GM12864 (cell line): ENCODE results near the gene DOHH.

Experiments used
- DNase-seq: peaks from one replicate; pipeline ENCODE4 v3.0.0-alpha.2; 2011; ENCODE audit warnings: low read depth
- H3K4me3 ChIP-seq: 2 replicates; pipeline ENCODE4 v1.5.1; 2011; ENCODE audit warnings: mild to moderate bottlenecking, low read depth, low read length, control low read depth
- TF ChIP-seq, protein P1 (sequence below): IDR thresholded peaks from 2 replicates; pipeline ENCODE4 v1.5.1; 2011; ENCODE audit warnings: low read depth, mild to moderate bottlenecking, moderate library complexity, low read length, control low read depth, inconsistent platforms; ENCODE audit errors: missing control alignments

The DOHH gene

DNA sequence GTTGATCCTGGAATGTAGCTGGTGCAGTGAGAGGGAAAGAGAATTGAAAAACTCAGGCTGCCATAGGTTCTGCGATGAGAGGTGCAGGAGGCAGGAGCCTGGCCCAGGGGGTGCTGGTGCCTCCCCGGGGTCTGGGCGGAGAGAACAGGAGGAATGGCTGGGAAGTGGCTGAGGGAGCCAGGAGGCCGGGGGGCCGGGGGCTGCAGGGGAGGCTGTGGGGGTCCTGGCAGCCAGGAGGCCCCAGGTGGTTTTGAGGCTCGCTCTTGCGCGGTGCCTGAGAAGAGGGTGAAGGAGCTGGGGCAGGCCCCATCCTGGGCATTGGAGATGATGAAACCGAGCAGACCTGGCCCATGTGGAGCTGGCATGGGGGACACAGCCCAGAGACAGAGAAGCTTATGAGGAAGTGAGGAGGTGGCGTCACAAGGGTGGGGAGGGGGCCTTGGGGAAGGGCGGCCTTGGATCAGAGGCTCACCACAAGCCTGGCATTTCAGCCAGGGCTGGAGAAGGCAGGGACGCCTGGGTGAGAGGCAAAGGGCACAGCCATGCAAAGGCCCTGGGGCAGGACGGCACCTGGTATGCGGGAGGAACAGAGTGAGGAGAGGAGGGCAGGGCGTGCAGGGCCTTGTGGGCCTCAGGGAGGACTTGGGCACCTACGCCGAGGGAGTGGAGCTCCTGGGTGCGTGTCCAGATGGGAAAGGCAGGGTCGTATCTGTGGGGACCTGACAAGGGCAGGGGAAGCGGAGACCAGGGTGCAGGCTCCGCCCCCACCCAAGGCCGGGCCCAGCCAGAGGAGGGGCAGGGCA, 37.2 kb upstream of the DOHH start:
- H3K4me3 ChIP-seq, result no peak overlapping the region
- DNase-seq, result no peak
- TF ChIP-seq, protein P1, sequence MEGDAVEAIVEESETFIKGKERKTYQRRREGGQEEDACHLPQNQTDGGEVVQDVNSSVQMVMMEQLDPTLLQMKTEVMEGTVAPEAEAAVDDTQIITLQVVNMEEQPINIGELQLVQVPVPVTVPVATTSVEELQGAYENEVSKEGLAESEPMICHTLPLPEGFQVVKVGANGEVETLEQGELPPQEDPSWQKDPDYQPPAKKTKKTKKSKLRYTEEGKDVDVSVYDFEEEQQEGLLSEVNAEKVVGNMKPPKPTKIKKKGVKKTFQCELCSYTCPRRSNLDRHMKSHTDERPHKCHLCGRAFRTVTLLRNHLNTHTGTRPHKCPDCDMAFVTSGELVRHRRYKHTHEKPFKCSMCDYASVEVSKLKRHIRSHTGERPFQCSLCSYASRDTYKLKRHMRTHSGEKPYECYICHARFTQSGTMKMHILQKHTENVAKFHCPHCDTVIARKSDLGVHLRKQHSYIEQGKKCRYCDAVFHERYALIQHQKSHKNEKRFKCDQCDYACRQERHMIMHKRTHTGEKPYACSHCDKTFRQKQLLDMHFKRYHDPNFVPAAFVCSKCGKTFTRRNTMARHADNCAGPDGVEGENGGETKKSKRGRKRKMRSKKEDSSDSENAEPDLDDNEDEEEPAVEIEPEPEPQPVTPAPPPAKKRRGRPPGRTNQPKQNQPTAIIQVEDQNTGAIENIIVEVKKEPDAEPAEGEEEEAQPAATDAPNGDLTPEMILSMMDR, result no peak

DNA sequence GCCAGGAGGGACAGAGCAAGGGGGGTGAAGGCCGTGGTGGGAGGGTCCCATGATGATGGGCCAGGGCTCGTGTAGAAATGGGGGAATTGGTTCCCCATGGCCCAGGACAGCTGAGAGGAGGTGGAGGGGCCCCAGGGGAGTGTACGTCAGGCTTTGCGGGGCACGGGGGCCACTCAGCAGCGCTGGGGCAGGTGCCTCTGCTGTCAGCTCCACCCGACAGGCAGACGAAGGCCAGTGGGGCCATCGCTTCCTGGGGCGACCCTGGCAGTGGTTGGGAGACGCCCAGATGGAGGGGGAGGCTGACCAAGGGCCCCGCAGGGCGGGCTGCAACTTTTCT, 36.6 kb upstream of the DOHH start:
- no peak overlapping the region for H3K4me3 ChIP-seq
- DNase-seq, result no peak
- TF ChIP-seq, protein P1, result no peak

DNA sequence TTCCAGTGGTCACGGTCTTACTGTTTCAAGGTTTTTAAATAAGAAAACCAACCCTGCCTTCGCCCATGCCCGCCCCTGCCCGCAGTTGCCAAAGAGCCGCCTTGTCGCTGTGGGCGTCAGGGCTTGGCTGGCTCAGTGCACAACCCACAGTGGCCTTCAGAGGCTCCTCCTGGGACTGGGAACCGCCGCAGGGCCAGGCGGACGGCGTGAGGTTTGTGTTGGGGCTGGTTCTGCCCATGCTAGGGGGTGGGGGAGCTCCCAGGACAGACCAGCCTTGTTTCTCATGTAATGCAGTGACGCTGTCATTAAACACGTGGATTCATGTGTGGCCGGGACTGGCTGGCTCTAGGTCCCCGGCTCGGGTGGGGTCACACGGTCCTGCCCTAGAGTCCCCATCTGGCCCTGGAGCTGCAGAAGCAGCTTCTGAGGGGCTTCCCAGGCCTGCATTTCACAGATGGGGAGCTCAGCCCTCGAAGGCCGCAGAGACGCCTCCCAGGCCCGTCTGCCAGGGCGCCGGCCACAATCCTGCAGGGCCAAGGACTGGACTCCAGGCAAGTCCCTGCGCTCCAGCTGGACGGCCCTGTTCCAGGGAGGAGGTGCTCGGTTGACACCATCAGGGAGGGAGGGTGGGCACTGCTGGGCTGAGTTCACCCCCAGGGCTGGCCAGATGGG, 36.1 kb upstream of the DOHH start:
- DNase-seq, result no peak
- TF ChIP-seq, protein P1, result no peak
- H3K4me3 ChIP-seq, result no peak overlapping the region

DNA sequence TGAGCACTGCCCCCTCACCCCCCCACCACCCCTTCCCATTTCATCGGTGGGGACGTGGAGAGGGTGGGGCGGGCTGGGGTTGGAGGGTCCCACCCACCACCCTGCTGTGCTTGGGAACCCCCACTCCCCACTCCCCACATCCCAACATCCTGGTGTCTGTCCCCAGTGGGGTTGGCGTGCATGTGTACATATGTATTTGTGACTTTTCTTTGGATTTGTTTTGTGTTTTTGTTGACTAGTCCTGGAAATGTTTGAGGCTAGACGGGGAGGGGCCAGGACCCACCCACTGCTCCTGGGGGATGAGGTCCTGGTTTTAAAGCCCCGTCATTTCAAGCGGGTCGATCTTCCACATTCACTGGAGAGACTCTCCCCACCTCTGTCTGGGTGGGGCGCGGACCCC, 35.5 kb upstream of the DOHH start:
- DNase-seq, result no peak
- H3K4me3 ChIP-seq, result no peak overlapping the region
- TF ChIP-seq, protein P1, result no peak

DNA sequence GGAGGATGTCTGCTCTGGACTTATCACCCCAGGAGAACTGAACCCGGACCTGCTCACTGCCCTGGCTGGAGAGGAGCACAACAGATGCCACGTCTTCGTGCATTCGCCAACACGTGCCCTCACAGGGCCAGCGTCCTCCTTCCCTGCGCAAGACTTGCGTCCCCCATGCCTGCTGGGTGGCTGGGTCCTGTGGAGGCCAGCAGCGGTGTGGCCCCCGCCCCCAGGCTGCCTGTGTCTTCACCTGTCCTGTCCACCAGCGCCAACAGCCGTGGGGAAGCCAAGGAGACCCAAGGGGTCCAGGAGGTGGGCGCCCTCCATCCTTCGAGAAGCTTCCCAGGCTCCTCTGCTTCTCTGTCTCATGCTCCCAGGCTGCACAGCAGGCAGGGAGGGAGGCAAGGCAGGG, 35.1 kb upstream of the DOHH start:
- no peak for DNase-seq
- TF ChIP-seq, protein P1, result no peak
- H3K4me3 ChIP-seq, result no peak overlapping the region

DNA sequence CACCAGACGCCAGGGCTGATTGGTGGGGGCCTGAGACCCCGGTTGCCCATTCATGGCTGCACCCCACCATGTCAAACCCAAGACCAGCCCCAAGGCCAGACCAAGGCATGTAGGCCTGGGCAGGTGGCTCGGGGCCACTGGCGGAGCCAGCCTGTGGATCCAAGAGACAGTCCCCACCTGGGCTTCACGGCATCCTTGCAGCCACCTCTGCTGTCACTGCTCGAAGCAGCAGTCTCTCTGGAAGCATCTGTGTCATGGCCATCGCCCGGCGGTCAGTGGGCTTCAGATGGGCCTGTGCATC, 34.7 kb upstream of the DOHH start:
- TF ChIP-seq, protein P1, result no peak
- H3K4me3 ChIP-seq, result no peak overlapping the region
- DNase-seq, result no peak
